OCI-LY3 (cell line): Measurements from ENCODE around the gene ZNF32.

Experiments used
- CTCF ChIP-seq: fragments of 200-600, 300-600 bp; sonication (generic); IDR thresholded peaks from 2 replicates; pipeline ENCODE4 v1.5.1; 2014; ENCODE audit warnings: antibody characterized with exemption, low read length, low read depth
- EZH2phosphoT487 ChIP-seq: fragments of 200-600 bp; shearing (Covaris generic); IDR thresholded peaks from 2 replicates; pipeline ENCODE4 v1.6.1; 2018; ENCODE audit warnings: antibody characterized with exemption, mixed run types, low read depth

GRCh38 chr10:43695730-43696129 is 47.0 kb upstream of the ZNF32 start:
- TF ChIP-seq CTCF (no peak), EZH2phosphoT487 (no peak)
